HCT116 (cell line): ENCODE results near the gene DNM3. TPM values are rescaled to one million over a fixed set of nuclear protein-coding genes. Genes with fewer than 3 reads are reported as not detected.

Experiments used
- ATAC-seq: fragments of 200-7000 bp; cut with Tn5 transposase; 2 replicates; pipeline ENCODE4 v1.9.1; 2020; ENCODE audit warnings: mild to moderate bottlenecking, moderate library complexity
- BruUV-seq: library from RNA; stranded (reverse); fragments of 400-500 nt; replicated peaks from 2 replicates; lab custom pipeline; 2021; lab: Mats Ljungman, UMichigan
- CTCF ChIA-PET: fragments of 300-600 bp; sonication (Branson Sonifier 250); formaldehyde crosslinking; loops from one replicate; lab custom pipeline; 2021; ENCODE audit warnings: antibody characterized with exemption; lab: Charles Lee
- POLR2A ChIA-PET: fragments of 300-600, 350-600 bp; sonication (Branson Sonifier 250); formaldehyde crosslinking; loops from one replicate; lab custom pipeline; 2021; ENCODE audit warnings: antibody characterized with exemption; lab: Charles Lee
- RAD21 ChIA-PET, 2 experiments: fragments of 300-600 bp; sonication (Branson Sonifier 250); formaldehyde crosslinking; loops; one replicate each; lab custom pipeline; 2023; ENCODE audit warnings: low total read pairs in 2 of 2; ENCODE audit not compliant: uncharacterized antibody in 2 of 2, unreplicated experiment in 2 of 2, low non-redundant PET in 1 of 2; lab: Charles Lee
- DNase-seq: peaks from one replicate; pipeline ENCODE4 v3.0.0-alpha.2; 2010; ENCODE audit warnings: low read depth, low spot score
- H2AFZ ChIP-seq: fragments of 200-600 bp; shearing (Covaris generic), sonication (generic); 2 replicates; pipeline ENCODE4 v1.6.1; 2017; ENCODE audit warnings: low read depth, mixed run types, mixed read lengths, antibody characterized with exemption, low read length; ENCODE audit not compliant: poor library complexity, severe bottlenecking
- H3K27ac ChIP-seq: 2 replicates; pipeline ENCODE4 v1.5.1; 2012; ENCODE audit warnings: low read depth, low read length
- H3K27me3 ChIP-seq: fragments of 200-600 bp; sonication (generic); 2 replicates; pipeline ENCODE4 v1.6.1; 2016; ENCODE audit warnings: mixed run types, low read length, mixed read lengths; ENCODE audit not compliant: insufficient read depth
- H3K36me3 ChIP-seq, 2 experiments: fragments of 200-500 bp in 1 of 2; fragments of 200-600 bp in 1 of 2; sonication (Bioruptor generic) in 1 of 2; sonication (generic) in 1 of 2; 2 replicates each; pipeline versions ENCODE4 v1.5.1 to v1.6.1; 2014 to 2016; ENCODE audit warnings: low read length in 2 of 2, inconsistent platforms in 1 of 2, mixed read lengths in 1 of 2, mixed run types in 1 of 2; ENCODE audit not compliant: insufficient read depth in 2 of 2, control insufficient read depth in 1 of 2
- H3K4me1 ChIP-seq, 2 experiments: fragments of 200-600 bp in 1 of 2; sonication (generic) in 1 of 2; 2 replicates each; pipeline versions ENCODE4 v1.5.1 to v1.6.1; 2012 to 2017; ENCODE audit warnings: low read length in 2 of 2, inconsistent platforms in 1 of 2, mild to moderate bottlenecking in 1 of 2, mixed read lengths in 1 of 2, mixed run types in 1 of 2, moderate library complexity in 1 of 2; ENCODE audit not compliant: insufficient read depth in 2 of 2, control insufficient read depth in 1 of 2
- H3K4me2 ChIP-seq: fragments of 200-600 bp; sonication (generic); 2 replicates; pipeline ENCODE4 v1.6.1; 2017; ENCODE audit warnings: mixed run types, low read length, mixed read lengths
- H3K4me3 ChIP-seq, 2 experiments: fragments of 200-600 bp in 1 of 2; sonication (generic) in 1 of 2; replicated peaks in 1 of 2; 2 replicates each; pipeline ENCODE4 v1.5.1; 2011 to 2016; ENCODE audit warnings: low read length in 2 of 2, control low read depth in 1 of 2, low read depth in 1 of 2, mild to moderate bottlenecking in 1 of 2, mixed read lengths in 1 of 2, mixed run types in 1 of 2
- H3K79me2 ChIP-seq: fragments of 200-600 bp; sonication (generic); 2 replicates; pipeline ENCODE4 v1.6.1; 2017; ENCODE audit warnings: mild to moderate bottlenecking, mixed run types, low read length, moderate library complexity, mixed read lengths; ENCODE audit not compliant: insufficient read depth
- H3K9ac ChIP-seq: fragments of 200-600 bp; sonication (generic); 2 replicates; pipeline ENCODE4 v1.6.1; 2016; ENCODE audit warnings: low read length, mixed read lengths
- H3K9me2 ChIP-seq: fragments of 200-600 bp; sonication (generic), shearing (Covaris generic); 2 replicates; pipeline ENCODE4 v1.6.1; 2017; ENCODE audit warnings: mixed run types, mild to moderate bottlenecking, moderate library complexity; ENCODE audit not compliant: insufficient read depth
- H3K9me3 ChIP-seq, 2 experiments: fragments of 200-500 bp in 1 of 2; fragments of 200-600 bp in 1 of 2; sonication (Bioruptor generic) in 1 of 2; sonication (generic) in 1 of 2; 2 replicates each; pipeline ENCODE4 v1.6.1; 2014 to 2017; ENCODE audit warnings: low read length in 2 of 2, mixed read lengths in 2 of 2, inconsistent platforms in 1 of 2, low read depth in 1 of 2, mild to moderate bottlenecking in 1 of 2, mixed run types in 1 of 2, moderate library complexity in 1 of 2; ENCODE audit not compliant: control insufficient read depth in 1 of 2, insufficient read depth in 1 of 2
- H4K20me1 ChIP-seq: fragments of 200-600 bp; sonication (generic), shearing (Covaris generic); 2 replicates; pipeline ENCODE4 v1.6.1; 2017; ENCODE audit warnings: mixed run types, mild to moderate bottlenecking, moderate library complexity; ENCODE audit not compliant: insufficient read depth
- FOSL1 ChIP-seq: IDR thresholded peaks from 2 replicates; pipeline ENCODE4 v1.6.1; 2012; ENCODE audit warnings: low read depth
- MAX ChIP-seq: IDR thresholded peaks from 2 replicates; pipeline ENCODE4 v1.6.1; 2012
- SP1 ChIP-seq: IDR thresholded peaks from 2 replicates; pipeline ENCODE4 v1.6.1; 2012; ENCODE audit warnings: low read depth
- YY1 ChIP-seq: IDR thresholded peaks from 2 replicates; pipeline ENCODE4 v1.6.1; 2011; ENCODE audit warnings: low read length, low read depth, moderate library complexity, mild to moderate bottlenecking; ENCODE audit not compliant: insufficient replicate concordance; ENCODE audit errors: extremely low read depth
- ZFX ChIP-seq: fragments of 450-650 bp; IDR thresholded peaks from 2 replicates; pipeline ENCODE4 v1.6.1; 2017
- ZNF274 ChIP-seq: fragments of 200-500 bp; sonication (Bioruptor generic); IDR thresholded peaks from 2 replicates; pipeline ENCODE4 v1.6.1; 2014; ENCODE audit warnings: mild to moderate bottlenecking, low read depth, low read length, inconsistent platforms
- intact Hi-C: fragments of 100-400 bp; cut with micrococcal nuclease; formaldehyde crosslinking; loops from 2 replicates; pipeline ENCODE4 v1.10.0; 2022
- total RNA-seq: library from RNA; stranded (reverse); gene quantifications from one replicate; pipeline ENCODE4 v1.2.1, GENCODE V29; 2021; ENCODE audit not compliant: unreplicated experiment
- TF ChIP-seq, protein P1 (sequence below): IDR thresholded peaks from 2 replicates; pipeline ENCODE4 v1.6.1; 2011; ENCODE audit warnings: mild to moderate bottlenecking, low read length, moderate library complexity; ENCODE audit not compliant: insufficient replicate concordance; ENCODE audit errors: extremely low read depth

Gene DNM3
- total RNA-seq, 1 experiment from 2014 or later = 3.1 TPM

DNA sequence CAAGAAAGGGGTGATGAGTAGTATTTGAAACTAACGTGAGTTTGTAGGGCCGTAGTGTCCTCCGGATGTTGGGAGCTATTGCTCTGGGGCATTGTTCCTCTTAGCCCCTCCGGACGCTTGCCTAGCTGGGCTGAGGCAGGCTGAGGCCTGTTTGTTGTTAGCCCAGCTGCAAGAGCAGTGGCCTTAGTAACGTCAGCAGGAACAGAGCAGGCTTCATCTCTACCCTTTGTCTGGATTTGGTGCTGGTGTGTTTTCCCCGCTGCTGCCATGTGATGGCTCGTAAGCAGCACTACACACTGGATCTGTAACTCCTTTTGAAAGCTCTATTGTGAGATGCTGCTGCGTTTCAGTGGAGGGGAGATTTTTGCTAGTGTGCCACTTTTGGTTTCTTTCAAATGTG lies 57.6 kb downstream of the DNM3 start:
- no peak for ATAC-seq
- no peak overlapping the region for H3K4me2 ChIP-seq
- POLR2A ChIA-PET = no interaction called here

GRCh38 chr1:171899838-171900237 lies 58.5 kb downstream of the DNM3 start:
- H3K4me1 ChIP-seq = peaks cover 0 to 7% of the 10 kb centered on the region in 2 experiments; a peak in 1 of 4 replicates
- BruUV-seq = no TSS peak
- RAD21 ChIA-PET = no interaction called here
- POLR2A ChIA-PET = no interaction called here
- H3K9ac ChIP-seq = no peak overlapping the region
- CTCF ChIA-PET = interaction anchor here (0.6 kb wide), 1 partner anchor 35 kb away, joined by 4 read pairs; no protein-coding TSS in a partner anchor
- H3K27me3 ChIP-seq = no peaks in the 10 kb centered on the region
- intact Hi-C loops = no loop called here
- H3K9me2 ChIP-seq = no peaks in the 10 kb centered on the region
- H3K4me3 ChIP-seq = no peak overlapping the region
- no peak overlapping the region for H3K27ac ChIP-seq
- no peaks in the 10 kb centered on the region for H3K79me2 ChIP-seq
- DNase-seq (no peak), ATAC-seq (no peak)
- H3K4me2 ChIP-seq = no peak overlapping the region
- no peak overlapping the region for H2AFZ ChIP-seq
- no peak for TF ChIP-seq MAX
- no peak for TF ChIP-seq ZNF274
- TF ChIP-seq FOSL1 = no peak
- TF ChIP-seq SP1 = no peak
- no peak for TF ChIP-seq ZFX
- no peaks in the 10 kb centered on the region for H3K9me3 ChIP-seq
- H3K36me3 ChIP-seq = no peaks in the 10 kb centered on the region
- no peaks in the 10 kb centered on the region for H4K20me1 ChIP-seq

More for the DNA sequence above, 57.6 kb downstream of the DNM3 start:
- Histone ChIP-seq H3K9me2 (no peaks in the 10 kb centered on the region), H3K9ac (no peak overlapping the region), H2AFZ (no peak overlapping the region), H3K27ac (no peak overlapping the region), H3K4me1 (peaks cover 0 to 7% of the 10 kb centered on the region in 2 experiments; a peak in 1 of 4 replicates), H3K79me2 (no peaks in the 10 kb centered on the region), H4K20me1 (no peaks in the 10 kb centered on the region), H3K9me3 (no peaks in the 10 kb centered on the region), H3K27me3 (no peaks in the 10 kb centered on the region), H3K4me3 (no peak overlapping the region), H3K36me3 (no peaks in the 10 kb centered on the region)
- no peak for TF ChIP-seq ZFX
- no peak for TF ChIP-seq YY1
- TF ChIP-seq, protein P1, sequence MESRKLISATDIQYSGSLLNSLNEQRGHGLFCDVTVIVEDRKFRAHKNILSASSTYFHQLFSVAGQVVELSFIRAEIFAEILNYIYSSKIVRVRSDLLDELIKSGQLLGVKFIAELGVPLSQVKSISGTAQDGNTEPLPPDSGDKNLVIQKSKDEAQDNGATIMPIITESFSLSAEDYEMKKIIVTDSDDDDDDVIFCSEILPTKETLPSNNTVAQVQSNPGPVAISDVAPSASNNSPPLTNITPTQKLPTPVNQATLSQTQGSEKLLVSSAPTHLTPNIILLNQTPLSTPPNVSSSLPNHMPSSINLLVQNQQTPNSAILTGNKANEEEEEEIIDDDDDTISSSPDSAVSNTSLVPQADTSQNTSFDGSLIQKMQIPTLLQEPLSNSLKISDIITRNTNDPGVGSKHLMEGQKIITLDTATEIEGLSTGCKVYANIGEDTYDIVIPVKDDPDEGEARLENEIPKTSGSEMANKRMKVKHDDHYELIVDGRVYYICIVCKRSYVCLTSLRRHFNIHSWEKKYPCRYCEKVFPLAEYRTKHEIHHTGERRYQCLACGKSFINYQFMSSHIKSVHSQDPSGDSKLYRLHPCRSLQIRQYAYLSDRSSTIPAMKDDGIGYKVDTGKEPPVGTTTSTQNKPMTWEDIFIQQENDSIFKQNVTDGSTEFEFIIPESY = no peak
- intact Hi-C loops = no loop called here
- ChIA-PET RAD21 (no interaction called here), CTCF (no interaction called here)
- BruUV-seq = no TSS peak
- DNase-seq = no peak
